ENCODE measurements around the gene POLE. TPM values are rescaled to one million over a fixed set of nuclear protein-coding genes. Genes with fewer than 3 reads are reported as not detected.

The POLE gene
- polyA plus RNA-seq, 1 of the 3 experiments (the other 2 are of a cell fraction): 20.1 TPM

GRCh38 chr12:132640936-132641335 is 46.2 kb downstream of the POLE start (continued):
- TF ChIP-seq GATA2 (CRISPR knock-in tag; IDR thresholded peaks at IDR 0.05): no peak
- no peak for TF ChIP-seq MEF2A (IDR thresholded peaks at IDR 0.05; ENCODE audit: borderline replicate concordance, low read depth)

- H3K4me2 ChIP-seq: no peak overlapping the region
- no peaks in the 10 kb centered on the region for H4K20me1 ChIP-seq (ENCODE audit: insufficient read depth)
- TF ChIP-seq RAD21 (IDR thresholded peaks at IDR 0.05; ENCODE audit: low read length): no peak
- TF ChIP-seq USF2 (IDR thresholded peaks at IDR 0.05; ENCODE audit: borderline replicate concordance, low read depth, low read length): no peak
- no peak for TF ChIP-seq CHD2 (IDR thresholded peaks at IDR 0.05; ENCODE audit: low read length, partially characterized antibody)
- TF ChIP-seq TAF1 (IDR thresholded peaks at IDR 0.05; ENCODE audit: borderline replicate concordance, low read depth, low read length): no peak
- TF ChIP-seq REST (IDR thresholded peaks at IDR 0.05; ENCODE audit: low read depth, low read length): no peak
- no peak for TF ChIP-seq POLR2AphosphoS5 (IDR thresholded peaks at IDR 0.05; ENCODE audit: low read depth, low read length)
- no peak for TF ChIP-seq USF1 (IDR thresholded peaks at IDR 0.05; ENCODE audit: borderline replicate concordance, low read depth)
- no peak for TF ChIP-seq ELF1 (IDR thresholded peaks at IDR 0.05)
- no peak for TF ChIP-seq TEAD4 (IDR thresholded peaks at IDR 0.05; ENCODE audit: borderline replicate concordance, insufficient read depth)
- TF ChIP-seq EZH2phosphoT487 (IDR thresholded peaks at IDR 0.05; ENCODE audit: borderline replicate concordance, low read depth): no peak
- no peak for TF ChIP-seq PBX3 (IDR thresholded peaks at IDR 0.05)
- no peak for TF ChIP-seq MEF2A (IDR thresholded peaks at IDR 0.05; ENCODE audit: borderline replicate concordance, low read depth)
- no peak for TF ChIP-seq RFX5 (IDR thresholded peaks at IDR 0.05; ENCODE audit: low read length)
- no peak for TF ChIP-seq IRF3 (IDR thresholded peaks at IDR 0.05; ENCODE audit: low read depth, low read length)
- no peak for TF ChIP-seq EP300 (IDR thresholded peaks at IDR 0.05; ENCODE audit: borderline replicate concordance in 1 of 2, low read depth in 1 of 2, low read length in 1 of 2)
- no peak for TF ChIP-seq TCF12 (IDR thresholded peaks at IDR 0.05)
- no peak for TF ChIP-seq MXI1 (IDR thresholded peaks at IDR 0.05; ENCODE audit: low read depth, low read length)
- no peak for TF ChIP-seq JUND (IDR thresholded peaks at IDR 0.05)
- TF ChIP-seq CTCF (IDR thresholded peaks at IDR 0.05): no peak
- TF ChIP-seq GABPA (IDR thresholded peaks at IDR 0.05; ENCODE audit: low read depth): no peak
- no peaks in the 10 kb centered on the region for H3K4me1 ChIP-seq (ENCODE audit: control insufficient read depth in 1 of 2, insufficient read depth in 2 of 2, low read depth in 1 of 2, low read length in 1 of 2)
- H3F3A ChIP-seq (replicated peaks; ENCODE audit: insufficient read depth): no peaks in the 10 kb centered on the region
- H3K36me3 ChIP-seq (replicated peaks in 1 of 2; ENCODE audit: control insufficient read depth in 1 of 2, insufficient read depth in 2 of 2, low read length in 1 of 2): peaks cover 0 to 20% of the 10 kb centered on the region in 2 experiments
- no peak overlapping the region for H3K9ac ChIP-seq
- no peak overlapping the region for H3K27ac ChIP-seq (ENCODE audit: low read depth in 2 of 2, low read length in 1 of 2)
- no peak overlapping the region for H2AFZ ChIP-seq (ENCODE audit: low read depth)
- H3K9me3 ChIP-seq: no peaks in the 10 kb centered on the region
- H3K79me2 ChIP-seq (ENCODE audit: insufficient read depth): no peaks in the 10 kb centered on the region
- ChIA-PET POLR2A (no interaction called here), CTCF (interaction anchor here (0.9 to 1.0 kb wide), 3 partner anchors 10 to 225 kb away, joined by 3 read pairs; no protein-coding TSS in a partner anchor)
- no peaks in the 10 kb centered on the region for H3K9me2 ChIP-seq
- 92% methylated on average over 9 of the region's 12 CpGs for WGBS (ENCODE audit: low lambda C conversion rate)
- H3K4me3 ChIP-seq (ENCODE audit: low read depth in 2 of 2, low read length in 1 of 2): no peak overlapping the region
- H3K27me3 ChIP-seq (ENCODE audit: insufficient read depth): no peaks in the 10 kb centered on the region
- DNase-seq: no peak
Observed at GRCh38 chr12:132639956-132640520, 47.1 kb downstream of the POLE start.

Measured in SK-N-SH (cell line).